AML-193 (cell line): ENCODE measurements around the gene S100A4.
A peak's percentile ranks its signal among the peaks of the same experiment; 100 is the strongest.

Source experiments
- DNase-seq, 2 experiments: peaks; one replicate each; lab custom pipeline; 2025; lab: John Stamatoyannopoulos, UW

The S100A4 gene

GRCh38 chr1:153547560-153548551 is 2.2 kb upstream of the S100A4 start:
- no peak for DNase-seq

- DNase-seq: no peak
Measured at GRCh38 chr1:153546796-153547559, 1.4 kb upstream of the S100A4 start.

- no peak for DNase-seq
Measured at GRCh38 chr1:153546371-153546770, 765 bp upstream of the S100A4 start.

- DNase-seq: no peak
Measured at GRCh38 chr1:153544453-153545066, 1.0 kb downstream of the S100A4 start.

- DNase-seq: no peak
Measured at GRCh38 chr1:153543736-153544135, 1.9 kb downstream of the S100A4 start.

- no peak for DNase-seq
Measured at GRCh38 chr1:153542956-153543711, 2.5 kb downstream of the S100A4 start.

- DNase-seq: no peak
Measured at GRCh38 chr1:153541641-153542590, 3.7 kb downstream of the S100A4 start.

- peak; percentile 50 to 83 for DNase-seq
Measured at GRCh38 chr1:153540394-153541361, 4.9 kb downstream of the S100A4 start, which contains the start of gene S100A5. TSS of gene S100A5 (minus strand) at chr1:153540934. CDS start at chr1:153540191, 743 bp downstream.

- no peak for DNase-seq
Measured at GRCh38 chr1:153539395-153540093, 6.1 kb downstream of the S100A4 start.

- DNase-seq: no peak
Measured at GRCh38 chr1:153538315-153538821, 7.2 kb downstream of the S100A4 start.

- DNase-seq: no peak
Measured at GRCh38 chr1:153537376-153537730, 8.3 kb downstream of the S100A4 start.

- no peak for DNase-seq
Measured at GRCh38 chr1:153536671-153537375, 8.8 kb downstream of the S100A4 start.

GRCh38 chr1:153536012-153536670 is 9.5 kb downstream of the S100A4 start:
- DNase-seq: peak; percentile 91

GRCh38 chr1:153535242-153536011 is 10.2 kb downstream of the S100A4 start, which contains the start of gene S100A6:
TSS of gene S100A6 (minus strand) at chr1:153535991. CDS start at chr1:153535339, 652 bp downstream.
- peak; percentile 77 to 78 for DNase-seq

- no peak for DNase-seq
Measured at GRCh38 chr1:153534925-153535241, 10.7 kb downstream of the S100A4 start.

- DNase-seq: no peak
Measured at GRCh38 chr1:153534226-153534924, 11.2 kb downstream of the S100A4 start.
